ENCODE results near the gene CEP57L1. TPM values are rescaled to one million over a fixed set of nuclear protein-coding genes. Genes with fewer than 3 reads are reported as not detected.

CEP57L1 gene
- total and polyA plus RNA-seq, 9 of the 15 experiments (the other 6 are each of a cell fraction or from before 2014, with no cell fraction given): 39.4 to 88.6 (median 61.8) TPM

- TF ChIP-seq ZNF407 (IDR thresholded peaks at IDR 0.05; ENCODE audit: low read depth): no peak
- TF ChIP-seq GABPB2 (CRISPR knock-in tag; conservative IDR thresholded peaks at IDR 0.05): no peak
- no peak for TF ChIP-seq ATF4 (CRISPR knock-in tag; IDR thresholded peaks at IDR 0.05)
- no peak for TF ChIP-seq CBX3 (IDR thresholded peaks at IDR 0.05; ENCODE audit: borderline replicate concordance in 1 of 2, low read length in 2 of 2)
- no peak for TF ChIP-seq IRF1 (CRISPR knock-in tag; IDR thresholded peaks at IDR 0.05; ENCODE audit: borderline replicate concordance)
- TF ChIP-seq TSHZ1 (CRISPR knock-in tag; IDR thresholded peaks at IDR 0.05): no peak
- TF ChIP-seq TCFL5 (CRISPR knock-in tag; conservative IDR thresholded peaks at IDR 0.05): no peak
These were observed 33.1 kb upstream of the CEP57L1 start (continued) for GRCh38 chr6:109062216-109062615.
